Stimulated activated CD4-positive, alpha-beta T cell treated with anti-CD3 and anti-CD28 coated beads, Interleukin-15, amount 100 ng/mL, for 24 hours (primary cell): ENCODE measurements around the gene ADNP.

Experiments
- DNase-seq: peaks from one replicate; pipeline ENCODE4 v3.0.0-alpha.2; 2020

Gene ADNP

DNA sequence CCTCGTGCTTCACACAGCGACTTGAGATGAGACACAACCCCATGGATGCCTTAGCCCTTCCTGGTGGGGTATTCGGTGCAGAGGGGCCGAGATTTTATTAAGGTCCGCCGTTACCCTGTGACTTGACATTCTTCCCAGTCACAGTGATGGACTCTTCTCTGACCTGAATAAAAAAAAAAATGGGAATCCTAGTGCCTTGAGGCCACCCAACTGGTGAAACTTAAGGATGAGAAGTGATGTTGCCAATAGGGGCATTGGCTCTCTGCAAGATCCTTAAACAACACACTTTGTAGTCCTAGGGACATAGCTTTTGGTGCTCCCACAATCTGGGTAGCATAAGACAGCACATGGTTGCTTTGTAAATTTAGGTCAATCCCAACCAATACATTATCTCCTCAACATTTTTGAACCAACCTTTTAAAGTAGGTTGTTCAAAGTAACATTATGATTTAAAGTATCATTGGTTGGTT is 814 bp upstream of the ADNP start:
- DNase-seq: no peak

DNA sequence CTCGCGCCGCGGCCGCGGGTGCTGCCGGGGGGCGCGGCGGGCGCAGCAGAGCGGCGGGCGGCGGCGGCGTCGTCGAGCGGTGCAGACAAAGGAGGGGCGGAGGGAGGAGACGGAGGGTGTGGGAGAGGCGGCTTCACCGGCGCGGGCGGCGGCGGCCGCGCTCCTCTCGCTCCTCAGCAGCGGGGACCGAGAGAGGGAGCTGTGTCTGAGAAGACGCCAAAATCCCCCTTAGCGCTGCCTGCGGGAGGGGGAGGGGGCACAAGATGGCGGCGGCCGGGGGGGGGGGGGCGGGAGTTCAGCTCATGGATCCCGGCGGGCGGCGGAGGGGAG is 296 bp downstream of the ADNP start:
- no peak for DNase-seq

DNA sequence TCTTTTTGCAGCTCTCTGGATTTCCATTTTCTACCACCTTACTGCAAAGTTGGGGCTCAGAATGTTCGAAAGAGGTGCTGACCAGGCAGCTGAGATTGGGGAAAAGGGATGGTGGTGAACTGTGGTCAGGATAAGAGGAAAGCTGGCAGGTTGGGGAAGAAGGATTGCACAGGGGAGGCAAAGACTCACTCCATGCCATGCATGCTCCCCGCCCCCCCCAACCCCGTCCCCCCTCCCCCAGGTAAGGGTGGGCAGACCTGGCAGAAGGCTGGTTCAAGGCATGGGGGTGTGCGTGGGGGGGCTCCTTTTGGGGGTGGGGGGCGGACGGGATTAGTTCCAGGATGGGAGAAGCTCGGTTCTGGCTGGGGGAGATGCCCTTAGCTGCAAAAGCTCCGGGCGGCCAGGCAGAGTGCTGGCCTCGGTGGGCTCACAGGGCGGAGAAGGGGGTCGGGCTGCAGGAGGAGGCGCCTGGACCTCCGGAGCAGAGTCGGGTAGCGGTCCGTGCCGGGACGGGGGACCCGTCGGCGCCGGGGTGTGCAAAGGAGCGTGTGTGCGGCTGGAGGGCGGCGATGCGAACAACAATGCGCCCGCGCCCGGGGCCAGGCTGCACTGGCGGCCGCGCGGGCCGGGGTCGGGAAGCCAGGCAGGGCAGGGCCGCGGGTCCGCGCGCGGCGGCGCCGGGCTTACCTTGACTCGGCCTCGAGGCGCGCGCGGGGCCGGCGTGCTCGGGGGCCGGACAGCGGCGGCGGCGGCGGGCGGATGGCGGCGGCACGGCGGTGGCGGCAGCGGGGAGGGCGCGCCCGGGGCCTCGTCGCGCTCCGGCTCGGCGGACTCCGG is 880 bp downstream of the ADNP start:
- peak; percentile 39 for DNase-seq

DNA sequence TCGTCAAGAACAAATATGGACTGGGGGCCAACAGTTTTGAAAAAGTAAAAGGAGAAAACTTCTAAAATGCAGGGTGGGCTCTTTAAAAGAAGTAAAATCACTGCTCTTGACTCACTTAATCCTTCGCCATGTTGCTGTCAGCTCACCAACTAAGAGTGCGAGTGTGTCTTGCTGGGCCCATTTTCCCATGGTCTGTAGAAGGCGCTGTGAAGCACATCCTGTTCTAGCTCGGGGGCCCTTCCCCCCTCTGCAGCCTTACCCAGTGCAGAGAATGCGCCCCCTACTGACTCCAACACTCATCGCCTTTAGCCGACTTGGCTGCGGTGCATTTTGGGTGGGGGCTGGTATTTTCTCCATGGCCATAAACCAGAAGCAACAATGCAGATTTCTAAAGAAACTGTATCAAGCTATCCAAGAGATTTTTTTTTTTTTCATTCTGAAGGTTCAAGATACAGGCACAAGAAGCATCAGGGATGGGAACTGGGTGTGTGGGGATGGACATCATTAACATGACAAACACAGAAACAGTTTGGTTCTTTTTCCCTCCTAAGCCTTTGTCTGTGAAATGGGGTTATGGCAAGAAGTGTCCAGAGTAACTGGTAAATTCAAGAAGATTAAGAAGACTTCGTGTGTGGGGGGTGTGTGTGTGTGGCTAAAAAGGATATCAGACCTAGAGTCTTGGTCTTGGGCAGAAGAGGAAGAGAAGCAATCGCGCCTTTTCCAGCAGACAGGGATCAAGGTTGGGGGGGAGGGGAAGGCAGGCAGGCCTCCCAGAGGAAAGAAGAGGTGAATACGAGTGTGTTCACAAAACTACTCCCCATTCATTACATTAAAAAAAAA is 1.7 kb downstream of the ADNP start:
- DNase-seq: peak; percentile 96

DNA sequence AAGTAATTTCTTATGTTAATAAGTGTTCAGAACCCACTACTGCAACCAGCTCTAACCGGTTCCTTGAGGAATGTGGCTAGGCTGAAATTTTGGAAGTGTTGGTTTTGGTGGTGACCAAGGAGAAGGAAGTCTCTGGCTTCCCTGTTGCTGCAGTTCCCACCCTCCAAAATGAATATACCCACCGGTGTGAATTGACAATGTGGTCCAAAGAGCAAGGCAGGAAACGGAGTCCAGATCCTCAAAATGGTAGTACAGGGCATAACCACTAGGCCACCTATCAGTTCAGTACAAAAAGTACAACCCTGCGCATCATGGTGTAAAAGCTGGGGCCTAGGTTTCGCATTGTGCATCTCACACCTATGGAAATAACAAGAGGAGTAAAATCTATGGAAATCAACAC is 2.8 kb downstream of the ADNP start:
- no peak for DNase-seq

DNA sequence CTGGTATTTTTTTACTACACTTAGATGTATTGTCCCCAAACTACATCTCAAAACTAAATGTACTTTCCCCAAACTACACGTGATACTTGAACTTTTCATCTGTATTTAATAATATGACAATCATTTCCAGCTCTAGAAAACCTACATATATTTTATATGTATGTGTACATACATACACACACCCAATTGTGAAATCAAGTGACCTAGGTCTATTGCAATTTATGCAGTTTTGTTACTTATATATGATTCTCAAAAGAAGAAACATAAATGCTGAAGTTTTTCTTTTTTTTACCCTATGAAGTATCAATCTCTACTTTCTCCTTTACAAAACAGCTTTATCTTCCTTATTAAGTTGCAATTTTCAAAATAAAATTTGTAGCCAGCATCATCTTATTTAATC is 4.7 kb downstream of the ADNP start:
- no peak for DNase-seq

DNA sequence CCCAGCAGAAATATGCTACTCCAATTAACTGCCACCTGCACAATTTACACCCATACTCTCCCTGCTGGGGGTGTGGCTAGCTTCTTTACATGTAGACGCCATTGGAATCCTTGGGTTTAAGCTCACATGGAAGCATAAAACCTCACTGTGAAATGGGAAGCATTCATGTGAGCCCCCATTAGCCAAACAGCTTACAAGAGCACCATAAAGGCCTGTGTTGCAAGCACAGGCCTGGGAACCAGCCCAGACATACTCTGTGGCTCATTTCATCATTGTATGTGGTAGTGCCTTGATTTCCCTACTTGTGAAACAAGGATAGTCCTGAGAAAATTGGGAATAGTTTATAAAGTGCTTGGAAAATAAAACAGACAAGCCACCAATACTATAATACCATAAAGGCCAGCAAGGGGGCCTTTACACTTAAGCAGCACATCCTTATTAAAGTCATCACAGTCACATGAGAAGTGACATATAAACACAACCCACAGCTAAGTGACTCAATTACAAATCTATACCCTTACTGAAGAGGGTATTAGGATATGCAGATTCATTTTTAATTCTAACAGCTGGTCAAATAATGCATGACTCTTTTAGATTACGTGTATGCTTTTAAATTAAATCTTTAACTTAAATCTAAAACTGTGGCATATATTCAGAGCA is 6.8 kb downstream of the ADNP start:
- DNase-seq: no peak

DNA sequence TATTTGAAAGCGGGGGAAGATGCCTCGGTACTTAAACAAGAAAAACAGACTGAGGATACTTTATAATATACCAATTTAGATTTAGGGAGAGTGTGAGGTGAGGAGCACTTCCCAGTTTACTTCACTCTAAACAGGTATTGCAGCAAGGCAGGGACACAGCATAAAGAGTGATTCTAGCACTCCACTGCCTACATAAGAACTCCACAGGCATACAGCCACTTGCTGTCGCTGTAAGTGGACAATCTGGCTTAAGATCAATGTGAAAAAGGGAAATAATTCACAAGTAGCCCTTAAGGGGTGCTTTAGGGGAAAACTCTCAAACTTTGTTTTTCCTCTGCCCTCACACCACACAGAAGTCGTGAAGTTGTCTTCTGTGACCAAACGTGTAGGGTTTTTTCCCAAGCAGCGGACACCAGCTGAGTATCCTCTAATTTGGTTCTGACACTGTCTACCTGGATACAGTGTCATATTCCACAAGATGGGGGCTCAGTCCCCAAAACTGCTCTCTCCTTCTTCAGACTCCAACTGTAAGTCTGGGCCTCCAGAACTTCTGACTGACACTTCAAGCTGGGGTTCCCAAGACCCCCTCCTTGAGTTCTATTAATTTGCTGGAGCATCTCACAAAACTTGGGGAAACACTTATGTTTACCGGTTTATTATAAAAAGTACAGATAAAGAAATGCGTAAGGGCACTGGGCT is 9.3 kb downstream of the ADNP start:
- no peak for DNase-seq

DNA sequence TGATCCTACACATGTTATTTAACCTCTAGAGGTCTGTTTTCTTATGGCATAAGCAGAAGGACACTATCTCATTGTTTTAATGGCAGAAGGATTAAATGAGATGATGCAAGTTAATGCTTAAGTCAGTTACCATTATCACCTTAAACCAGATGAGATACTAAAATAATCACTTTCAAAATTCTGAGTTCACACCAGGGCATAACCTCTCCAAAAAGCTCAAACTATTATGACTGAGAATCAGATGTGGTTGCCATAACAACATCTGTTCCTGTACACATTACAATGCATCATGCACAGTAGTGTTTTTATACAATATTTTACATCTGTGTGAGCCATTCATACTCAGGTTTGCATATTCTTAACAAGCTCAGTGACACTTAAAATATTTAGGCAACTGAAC is 10.2 kb downstream of the ADNP start:
- DNase-seq: no peak

DNA sequence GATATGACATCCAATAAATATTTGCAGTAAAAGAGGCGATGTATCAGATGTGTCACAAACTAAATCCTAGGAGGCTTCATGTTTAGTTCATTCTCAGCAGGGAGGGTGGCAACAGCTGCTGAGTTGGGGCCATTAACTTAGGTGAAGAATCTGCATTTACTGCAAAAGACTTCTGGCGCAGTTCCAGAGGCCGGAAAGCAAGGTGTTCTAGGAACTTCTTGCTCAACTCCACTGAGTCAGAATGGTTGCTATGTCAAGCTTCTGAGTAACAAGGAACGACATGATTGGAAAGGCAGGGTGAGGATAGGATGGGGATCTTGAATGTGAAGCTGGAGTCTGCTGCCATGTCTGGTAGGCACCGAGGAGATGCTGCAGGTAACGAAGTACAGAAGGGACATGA is 11.7 kb downstream of the ADNP start:
- DNase-seq: peak; percentile 16

DNA sequence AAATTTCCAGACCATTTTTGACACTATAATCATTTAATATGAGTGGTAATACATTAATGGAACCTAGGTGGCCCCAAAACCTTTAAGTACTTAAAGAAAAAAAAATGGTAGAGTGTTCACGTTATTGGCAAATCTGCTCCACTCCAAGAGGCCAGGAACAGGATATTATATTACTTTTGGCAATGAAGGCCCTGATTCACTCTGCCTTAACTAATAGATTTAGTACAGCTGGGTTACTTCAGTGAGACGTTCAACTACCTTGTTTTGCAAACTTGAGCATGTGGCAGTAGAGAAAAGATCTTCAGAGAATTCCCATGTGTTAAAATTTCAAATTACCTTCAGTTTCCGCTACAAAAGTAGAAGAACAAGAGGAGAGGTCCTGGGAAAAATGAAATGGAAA is 12.8 kb downstream of the ADNP start:
- DNase-seq: no peak

DNA sequence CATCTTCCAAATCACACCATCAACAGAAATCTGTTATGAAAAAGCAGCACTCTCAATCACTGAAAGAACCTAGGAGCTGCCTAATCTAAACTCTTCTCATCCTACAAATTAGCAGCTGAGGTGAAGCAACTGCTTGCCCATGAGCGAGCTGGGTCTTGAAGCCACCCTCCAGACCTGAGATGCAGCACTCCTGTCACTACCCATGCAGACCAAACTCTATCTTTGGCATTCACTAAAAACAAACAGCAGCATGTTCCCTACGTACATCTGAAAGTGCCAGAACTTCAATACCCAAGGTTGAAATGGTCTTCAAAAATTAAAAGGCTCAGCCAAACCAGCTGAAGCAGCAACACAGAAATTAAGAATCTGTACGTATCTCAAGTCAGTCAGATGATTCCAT is 14.3 kb downstream of the ADNP start:
- DNase-seq: no peak

DNA sequence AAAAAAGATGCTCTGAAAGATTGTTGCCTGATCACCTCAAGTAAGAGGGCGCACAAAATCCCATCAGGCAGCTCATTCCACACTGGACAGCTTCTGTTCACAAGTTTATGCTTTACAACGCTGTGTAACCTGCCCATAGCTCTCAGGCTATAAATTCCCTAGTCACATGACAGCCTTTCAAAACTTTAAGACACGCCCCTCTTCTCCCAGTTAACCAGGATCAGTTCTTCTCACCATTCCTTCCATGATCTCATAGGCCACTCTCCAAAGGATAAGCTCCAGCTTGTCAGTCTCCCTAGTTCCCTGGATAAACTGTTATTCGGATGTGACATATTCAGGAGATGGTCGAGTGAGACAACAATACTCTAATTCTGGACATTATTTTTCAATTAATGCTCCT is 15.0 kb downstream of the ADNP start:
- no peak for DNase-seq

DNA sequence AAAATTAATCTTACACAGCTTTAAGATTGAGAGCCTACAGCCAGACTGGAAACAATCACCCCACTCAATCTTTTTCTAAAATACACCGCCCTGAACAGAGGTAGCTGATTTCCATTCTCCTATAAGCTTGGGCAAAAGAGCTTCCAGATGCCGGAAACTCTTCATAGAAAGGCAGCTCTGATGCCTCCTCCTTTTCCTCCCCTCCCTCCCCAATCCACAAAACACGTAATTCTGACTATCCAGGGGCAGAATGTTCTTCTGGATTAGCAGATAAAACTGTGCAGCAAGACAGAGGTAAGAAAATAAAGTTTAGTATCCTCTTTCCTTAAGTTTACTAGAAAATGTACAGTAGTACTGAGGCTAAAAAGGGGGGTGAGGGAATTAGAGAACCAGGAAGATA is 15.8 kb downstream of the ADNP start:
- DNase-seq: no peak

DNA sequence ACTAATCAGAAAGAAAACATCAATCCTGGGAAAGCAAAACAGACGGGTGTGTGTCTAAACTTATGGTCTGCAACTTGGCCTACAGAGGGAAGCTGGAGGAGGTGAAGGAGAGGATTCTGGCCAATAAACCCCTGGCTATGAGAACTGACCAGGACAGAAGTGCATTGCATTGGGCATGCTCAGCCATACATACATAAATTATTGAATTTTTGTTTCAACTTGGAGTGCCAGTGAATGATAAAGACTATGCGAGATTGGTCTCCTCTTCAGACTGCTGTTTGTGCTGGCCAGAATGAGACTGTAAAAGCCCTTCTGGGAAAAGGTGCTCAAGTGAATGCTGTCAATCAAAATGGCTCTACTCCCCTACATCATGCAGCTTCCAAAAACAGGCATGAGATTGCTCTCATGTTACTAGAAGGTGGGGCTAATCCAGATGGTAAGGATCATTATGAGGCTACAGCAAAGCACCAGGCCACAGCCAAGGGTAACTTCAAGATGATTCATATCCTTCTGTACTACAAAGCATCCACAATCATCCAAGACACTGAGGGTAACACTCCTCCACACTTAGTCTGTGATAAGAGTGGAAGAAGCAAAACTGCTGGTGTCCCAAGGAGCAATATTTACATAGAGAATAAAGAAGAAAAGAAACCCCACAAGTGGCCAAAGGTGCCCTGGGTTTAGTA is 17.4 kb downstream of the ADNP start:
- DNase-seq: peak; percentile 28

DNA sequence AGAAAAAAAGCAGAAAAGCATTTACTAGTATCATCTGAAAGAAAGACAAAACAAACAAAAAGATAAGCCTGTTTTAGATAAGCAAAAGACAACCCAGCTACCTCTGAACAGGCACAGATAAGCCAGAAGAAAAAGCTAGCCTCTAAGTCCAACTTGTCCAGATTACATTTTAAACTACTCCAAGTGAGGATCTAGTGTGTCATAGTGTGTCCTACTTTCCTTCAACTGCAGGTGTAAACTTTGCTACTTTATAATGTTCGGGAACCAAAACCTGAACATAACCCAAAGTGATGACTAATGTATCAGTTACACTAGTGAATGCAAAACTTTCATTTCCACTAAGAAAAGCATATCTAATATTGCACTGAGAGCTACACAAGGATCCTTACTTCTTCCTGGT is 19.5 kb downstream of the ADNP start:
- no peak for DNase-seq

DNA sequence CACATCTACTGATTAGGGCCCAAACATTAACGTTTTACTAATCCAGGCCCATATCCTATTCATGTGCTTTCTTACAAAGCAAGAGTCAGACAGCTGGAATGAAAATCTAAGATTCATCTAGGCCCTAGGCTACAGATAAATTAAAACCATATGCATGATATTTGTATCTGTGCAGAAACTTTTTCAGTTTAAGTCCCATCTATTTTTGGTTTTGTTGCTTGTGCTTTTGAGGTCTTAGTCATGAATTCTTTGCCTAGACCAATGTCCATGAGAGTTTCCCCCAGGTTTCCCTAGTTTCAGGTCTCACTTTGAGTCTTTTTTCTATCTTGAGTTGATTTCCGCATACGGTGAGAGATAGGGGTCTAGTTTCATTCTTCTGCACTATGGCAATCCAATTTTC is 20.2 kb downstream of the ADNP start:
- no peak for DNase-seq

DNA sequence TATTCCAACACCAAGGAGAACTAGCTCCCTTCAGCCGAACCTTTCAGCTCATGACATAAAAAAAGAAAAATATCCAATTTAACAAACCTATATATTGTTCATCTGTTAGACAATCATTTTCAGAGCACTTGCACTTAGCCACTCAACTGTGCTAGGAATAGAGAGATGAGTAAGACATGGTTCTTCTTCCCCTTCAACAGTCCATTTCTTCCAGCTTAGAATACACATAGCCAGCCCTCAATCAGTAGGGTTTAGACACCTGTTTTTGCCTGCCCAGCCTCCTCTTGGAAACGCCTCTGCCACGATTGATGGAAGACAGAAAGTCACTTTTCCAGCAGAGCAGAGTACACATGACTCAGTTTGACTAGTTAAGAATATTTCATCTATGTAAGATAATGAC is 21.8 kb downstream of the ADNP start:
- no peak for DNase-seq

DNA sequence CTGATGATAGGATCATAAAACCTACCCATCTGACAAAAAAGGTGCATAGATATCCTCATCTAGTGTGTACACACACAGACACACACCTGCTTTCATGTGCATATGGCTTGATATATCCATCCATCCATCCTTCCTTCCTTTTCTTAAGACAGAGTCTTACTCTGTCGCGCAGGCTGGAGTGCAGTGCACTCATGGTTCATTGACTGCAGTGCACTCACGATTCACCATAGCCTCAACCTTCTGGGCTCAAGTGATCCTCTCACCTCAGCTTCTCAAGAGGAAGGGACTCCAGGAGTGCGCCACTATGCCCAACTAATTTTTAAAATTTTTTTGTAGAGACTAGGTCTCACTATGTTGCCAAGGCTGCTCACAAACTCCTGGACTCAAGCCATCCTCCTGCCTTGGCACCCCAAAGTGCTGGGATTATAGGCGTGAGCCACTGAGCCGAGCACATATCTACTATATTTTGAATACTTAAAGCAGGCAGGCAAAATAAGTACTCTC is 27.1 kb downstream of the ADNP start:
- no peak for DNase-seq

DNA sequence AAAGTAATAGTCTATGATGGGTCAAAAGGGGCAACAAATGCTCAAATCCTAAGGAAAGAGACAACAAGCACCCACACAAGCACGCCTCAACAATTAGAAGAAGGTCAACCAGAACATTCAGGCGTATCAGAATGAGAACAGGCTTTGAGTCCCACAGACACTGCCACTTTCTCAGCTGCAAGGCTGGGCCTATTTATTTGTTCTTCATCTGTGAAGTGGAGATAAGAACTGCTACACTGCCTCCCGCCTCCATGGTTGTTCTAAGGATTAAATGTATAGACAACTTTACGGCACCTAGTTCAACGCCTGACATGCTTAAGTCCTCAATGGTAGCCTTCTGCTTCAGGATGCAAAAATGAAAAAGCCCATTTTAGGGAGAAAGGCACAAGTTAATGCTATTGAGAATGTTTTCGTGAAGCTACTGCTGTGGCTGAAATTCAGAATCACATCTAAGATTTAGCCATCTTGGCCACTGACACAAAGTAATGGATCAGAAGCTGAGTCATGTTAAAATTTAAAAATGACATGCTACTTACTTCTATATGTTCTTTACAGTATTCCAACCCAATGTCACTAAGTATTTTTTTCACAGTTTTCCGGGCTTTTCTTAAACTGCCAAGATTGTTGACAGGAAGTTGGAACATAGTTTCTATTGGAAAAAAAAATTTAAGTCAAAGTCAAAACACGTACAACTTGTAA is 27.7 kb downstream of the ADNP start:
- DNase-seq: no peak

DNA sequence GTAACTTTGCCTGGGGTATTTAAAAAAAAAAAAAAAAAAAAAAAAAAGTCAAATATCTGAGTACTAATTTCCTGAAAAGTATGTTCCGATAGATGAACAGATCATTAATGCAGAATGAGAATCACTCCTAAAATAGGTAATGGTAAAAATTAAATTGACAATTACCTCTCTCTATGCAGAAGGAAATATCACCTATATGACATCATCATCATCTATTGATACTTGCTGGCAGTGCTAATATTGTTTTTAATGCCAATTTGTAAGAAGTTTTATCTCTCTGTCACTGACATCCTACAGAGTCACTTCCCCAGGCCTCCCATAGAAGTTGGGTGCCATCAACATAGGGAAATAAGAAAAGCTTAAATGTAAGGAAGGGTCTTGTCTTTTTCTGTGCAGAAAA is 29.9 kb downstream of the ADNP start:
- no peak for DNase-seq

DNA sequence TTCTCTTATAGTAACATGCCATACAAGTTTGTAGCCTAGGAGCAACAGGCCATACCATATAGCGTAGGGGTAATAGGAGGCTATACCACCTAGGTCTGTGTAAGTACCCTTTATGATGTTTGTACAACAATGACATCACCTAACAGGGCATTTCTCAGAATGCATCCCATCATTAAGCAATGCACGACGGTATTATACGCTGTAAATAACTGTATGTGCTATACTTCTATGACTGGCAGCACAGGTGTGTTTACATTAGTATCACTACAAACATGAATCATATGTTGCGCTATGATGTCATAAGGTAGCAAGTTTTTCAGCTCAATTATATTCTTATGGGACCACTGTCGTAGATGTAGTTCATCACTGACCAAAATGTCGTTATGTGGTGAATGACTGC is 31.0 kb downstream of the ADNP start:
- no peak for DNase-seq
